Esophagus squamous epithelium (tissue), 5 donors: ENCODE results near the gene MNT. TPM values are rescaled to one million over a fixed set of nuclear protein-coding genes. Genes with fewer than 3 reads are reported as not detected.

Experiments
- DNase-seq: peaks from one replicate; lab custom pipeline; 2025; lab: John Stamatoyannopoulos, UW
- H3K27ac ChIP-seq, 4 donors: fragments of 200-600 bp; sonication (generic); one replicate each; pipeline ENCODE4 v1.5.1; 2016 to 2019; ENCODE audit warnings: mild to moderate bottlenecking in 1 of 4
- H3K27me3 ChIP-seq, 4 donors: fragments of 200-600 bp; sonication (generic); 1 replicate in 3 of 4; 2 replicates in 1 of 4; pipeline versions ENCODE4 v1.5.1 to v1.6.0; 2017 to 2021; ENCODE audit warnings: antibody characterized with exemption in 1 of 4
- H3K36me3 ChIP-seq, 3 donors: fragments of 200-600 bp; sonication (generic); one replicate each; pipeline ENCODE4 v1.5.1; 2016 to 2019
- H3K4me1 ChIP-seq, 3 donors: fragments of 200-600 bp; sonication (generic); one replicate each; pipeline ENCODE4 v1.5.1; 2017 to 2019
- H3K4me3 ChIP-seq, 4 donors: fragments of 200-600 bp; sonication (generic); 1 replicate in 3 of 4; 2 replicates in 1 of 4; pipeline ENCODE4 v1.5.1; 2016 to 2019; ENCODE audit warnings: mild to moderate bottlenecking in 2 of 4, moderate library complexity in 1 of 4
- H3K9me3 ChIP-seq, 3 donors: fragments of 200-600 bp; sonication (generic); one replicate each; pipeline ENCODE4 v1.5.1; 2016 to 2019
- CTCF ChIP-seq, 6 experiments: fragments of 450-650 bp in 4 of 6; fragments of 200-600 bp in 2 of 6; sonication (generic) in 2 of 6; IDR thresholded peaks; one replicate each; pipeline ENCODE4 v1.5.1; 2016 to 2019; ENCODE audit warnings: antibody characterized with exemption in 6 of 6, mild to moderate bottlenecking in 4 of 6, moderate library complexity in 4 of 6
- POLR2A ChIP-seq, 4 donors: fragments of 450-650 bp; IDR thresholded peaks; one replicate each; pipeline ENCODE4 v1.6.1; 2017; ENCODE audit warnings: antibody characterized with exemption in 4 of 4, mild to moderate bottlenecking in 4 of 4, moderate library complexity in 3 of 4
- WGBS, 2 donors: methylation state at CpG; one replicate each; pipeline ENCODE4 v1.1.5; 2018; 5-methylcytosine and 5-hydroxymethylcytosine counted together
- intact Hi-C: fragments of 100-400 bp; cut with DNase I; formaldehyde crosslinking; loops from one replicate; pipeline ENCODE4 v1.15.0; 2022
- total RNA-seq, 4 donors: library from RNA; depleted of rRNA; stranded (reverse); fragments of >200 nt; gene quantifications; one replicate each; pipeline ENCODE4 v1.1.0, GENCODE V29; 2016
- donor health status: DM: yes; HTN: yes; CAD: no.

MNT gene
- total RNA-seq, 4 donors from 2014 or later = 7.2 to 23.0 (median 17.4) TPM

DNA sequence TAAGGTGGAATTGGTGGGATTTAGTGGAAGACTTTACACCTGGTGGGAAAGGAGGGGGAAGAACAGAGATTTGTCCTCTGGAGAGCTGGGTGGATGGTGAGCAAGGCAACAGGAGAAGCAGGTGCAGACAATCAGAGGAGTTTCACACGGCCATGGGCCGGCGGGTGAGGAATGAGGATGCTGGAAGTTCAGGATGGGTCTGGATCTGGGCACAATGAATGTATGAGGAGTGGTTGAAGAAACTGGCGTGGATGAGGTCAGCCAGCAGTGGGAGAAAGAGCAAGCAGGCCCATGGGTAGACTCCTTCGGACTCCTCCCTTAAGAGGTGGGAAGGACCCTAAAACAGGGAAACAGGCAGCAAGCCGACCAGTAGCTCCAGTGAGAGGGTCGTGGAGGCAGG lies 10.1 kb upstream of the MNT start:
- WGBS, 2 donors = 87 to 92% methylated on average over 7 of the region's 7 CpGs
- H3K4me1 ChIP-seq = peaks cover 20 to 38% (median 25%) of the 10 kb centered on the region in 3 donors
- H3K4me3 ChIP-seq = no peak overlapping the region
- H3K27me3 ChIP-seq = no peaks in the 10 kb centered on the region
- H3K36me3 ChIP-seq = peaks cover 0 to 16% (median 0%) of the 10 kb centered on the region in 3 donors
- intact Hi-C loops = no loop called here
- no peak for DNase-seq
- H3K27ac ChIP-seq = no peak overlapping the region
- no peaks in the 10 kb centered on the region for H3K9me3 ChIP-seq
- TF ChIP-seq POLR2A (IDR thresholded peaks at IDR 0.05) (no peak), CTCF (IDR thresholded peaks at IDR 0.05) (no peak)

DNA sequence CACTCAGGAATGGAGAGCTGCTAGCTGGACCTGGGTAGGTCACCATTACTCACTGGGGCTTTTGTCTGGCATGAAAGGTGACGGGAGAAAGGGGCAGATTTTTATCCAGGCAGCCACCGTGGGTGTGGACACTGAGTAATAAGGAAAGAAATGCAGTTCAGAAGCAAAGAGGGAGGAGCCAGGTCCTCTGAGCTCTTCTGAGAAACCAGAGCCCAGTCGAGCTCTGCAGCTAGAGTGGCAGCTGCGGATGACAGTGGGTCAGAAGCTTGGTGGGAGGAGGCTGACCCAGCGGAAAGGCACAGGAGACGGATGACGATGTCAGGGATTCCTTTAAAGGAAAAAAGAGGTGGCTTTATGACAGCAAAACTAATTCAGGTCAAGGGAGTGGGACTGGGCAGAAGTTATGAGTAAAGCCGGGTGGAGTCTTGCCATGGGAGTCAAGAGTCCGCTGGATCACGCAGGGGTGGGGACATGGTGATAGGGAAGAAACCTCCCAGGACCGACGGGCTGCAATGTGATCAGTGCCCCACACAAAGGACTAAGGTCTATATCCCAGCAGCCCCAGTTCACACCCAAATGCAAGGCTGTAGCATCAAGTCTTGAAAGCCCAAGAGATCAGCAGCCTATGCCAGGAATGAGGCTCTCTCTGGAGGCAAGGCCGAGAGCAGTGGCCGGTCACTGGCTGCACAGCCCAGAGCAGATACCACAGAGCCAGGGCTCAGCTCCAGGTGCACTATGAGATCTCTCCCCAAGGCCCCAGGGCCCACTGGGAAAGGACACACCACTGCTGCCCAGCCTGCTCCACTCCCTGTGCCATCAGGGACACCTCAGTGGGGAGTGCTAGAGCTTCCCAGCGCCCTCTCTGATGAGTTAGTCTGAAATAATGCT lies 6.3 kb upstream of the MNT start:
- 26 to 32% methylated on average over 13 to 15 of the region's 15 CpGs for WGBS, 2 donors

DNA sequence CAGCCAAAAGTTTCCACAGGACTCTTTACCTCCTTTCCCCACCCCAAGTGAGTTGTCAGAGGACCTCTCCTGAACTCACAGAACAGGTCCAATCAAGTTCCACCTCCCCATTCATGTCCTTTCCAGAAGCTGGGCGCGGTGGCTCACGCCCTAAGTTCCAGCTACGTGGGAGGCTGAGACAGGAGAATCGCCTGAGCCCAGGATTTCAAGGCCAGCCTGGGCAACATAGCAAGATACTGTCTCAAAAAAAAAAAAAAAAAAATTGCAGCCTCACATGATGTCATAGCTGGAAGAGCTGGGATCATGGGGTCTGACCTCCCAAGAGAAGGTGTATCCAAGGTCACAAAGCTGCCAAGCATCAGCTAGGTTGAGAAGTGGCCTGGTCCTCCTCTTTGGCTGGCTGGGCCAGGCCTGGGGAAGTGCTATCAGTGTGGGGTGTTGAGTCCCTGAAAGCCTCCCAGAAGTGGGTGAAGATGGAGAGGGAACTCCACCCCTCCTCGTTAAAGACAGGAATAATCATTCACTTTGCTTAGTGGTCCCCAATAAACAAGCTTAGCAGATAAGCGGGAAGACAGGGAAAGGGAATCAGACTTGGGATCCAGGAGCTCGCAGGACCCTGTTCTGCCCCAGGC lies 5.5 kb upstream of the MNT start:
- TF ChIP-seq CTCF (IDR thresholded peaks at IDR 0.05) (no peak), POLR2A (IDR thresholded peaks at IDR 0.05) (peak in 1 of 4 donors; percentile 42)
- no peaks in the 10 kb centered on the region for H3K36me3 ChIP-seq
- H3K27me3 ChIP-seq = no peaks in the 10 kb centered on the region
- 10 to 25% methylated on average over 1 to 3 of the region's 8 CpGs for WGBS, 2 donors
- H3K4me3 ChIP-seq = peak overlapping the region in 1 of 4 donors; percentile 15
- peak overlapping the region; percentile 91 to 100 (median 100) for H3K27ac ChIP-seq
- H3K9me3 ChIP-seq = no peaks in the 10 kb centered on the region
- H3K4me1 ChIP-seq = peaks cover 27 to 60% (median 53%) of the 10 kb centered on the region in 3 donors
- intact Hi-C loops = no loop called here
- DNase-seq = no peak

More for the DNA sequence above, 6.3 kb upstream of the MNT start:
- Histone ChIP-seq H3K27ac (peak overlapping the region; percentile 91 to 100 (median 100)), H3K4me3 (peak overlapping the region in 2 of 4 donors; percentile 7 to 22), H3K4me1 (peaks cover 27 to 60% (median 53%) of the 10 kb centered on the region in 3 donors), H3K9me3 (no peaks in the 10 kb centered on the region), H3K36me3 (no peaks in the 10 kb centered on the region), H3K27me3 (no peaks in the 10 kb centered on the region)
- no peak for TF ChIP-seq POLR2A (IDR thresholded peaks at IDR 0.05)
- no peak for TF ChIP-seq CTCF (IDR thresholded peaks at IDR 0.05)
- no peak for DNase-seq
- intact Hi-C loops = no loop called here

DNA sequence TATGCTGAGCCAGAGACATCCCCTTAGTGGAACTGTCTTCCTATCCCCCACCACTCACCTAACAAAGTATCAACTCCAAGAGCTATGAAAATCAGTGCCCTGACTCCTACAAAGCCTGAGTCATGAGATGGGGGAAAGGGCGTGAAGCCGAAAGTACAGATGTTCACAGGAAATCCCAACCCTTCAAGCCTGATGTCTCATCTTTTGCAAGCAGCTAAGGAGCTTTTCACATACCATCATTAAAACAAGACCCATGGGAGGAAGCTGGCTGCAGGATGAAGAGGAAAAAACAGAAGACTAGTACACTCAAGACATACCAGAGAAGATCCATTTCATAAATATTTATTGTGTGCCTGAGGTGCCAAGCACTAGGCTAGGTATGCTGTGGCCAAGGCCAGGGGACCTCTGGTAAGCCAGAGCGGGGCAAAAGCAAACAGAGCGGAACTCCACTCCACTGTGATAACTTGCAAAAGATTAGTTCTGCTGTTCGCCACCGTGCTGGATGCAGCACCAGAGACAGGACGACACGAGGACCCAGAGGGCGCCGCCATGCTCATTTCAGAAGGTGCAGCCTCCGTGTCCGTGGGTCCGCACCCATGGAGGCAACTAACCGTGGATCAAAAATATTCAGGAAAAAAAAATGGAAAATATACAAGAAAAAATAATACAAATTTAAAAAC lies 4.5 kb upstream of the MNT start:
- intact Hi-C loops = no loop called here
- no peak overlapping the region for H3K4me3 ChIP-seq
- H3K27me3 ChIP-seq = no peaks in the 10 kb centered on the region
- H3K4me1 ChIP-seq = peaks cover 27 to 60% (median 53%) of the 10 kb centered on the region in 3 donors
- H3K27ac ChIP-seq = peak overlapping the region; percentile 91 to 100 (median 100)
- no peak for DNase-seq
- H3K36me3 ChIP-seq = no peaks in the 10 kb centered on the region
- H3K9me3 ChIP-seq = no peaks in the 10 kb centered on the region
- no peak for TF ChIP-seq CTCF (IDR thresholded peaks at IDR 0.05)
- no peak for TF ChIP-seq POLR2A (IDR thresholded peaks at IDR 0.05)
- WGBS, 2 donors = 52 to 63% methylated on average over 14 of the region's 14 CpGs
